ENCODE results near the gene SULT2B1.

GRCh38 chr19:48617146-48617937 lies 65.4 kb downstream of the SULT2B1 start:
- TF ChIP-seq CTCF (IDR thresholded peaks at IDR 0.05) (no peak), POLR2AphosphoS5 (IDR thresholded peaks at IDR 0.05) (no peak)

Measured in esophagus muscularis mucosa (tissue), 3 donors.